Lower lobe of right lung (tissue), 2 donors: ENCODE measurements around the gene MAN1A2. TPM values are rescaled to one million over a fixed set of nuclear protein-coding genes. Genes with fewer than 3 reads are reported as not detected.

ENCODE experiments used
- ATAC-seq, 2 donors: fragments of 200-7000 bp; cut with Tn5 transposase; one replicate each; pipeline ENCODE4 v1.9.1; 2020 to 2022; ENCODE audit warnings: mild to moderate bottlenecking in 2 of 2, moderate library complexity in 2 of 2
- DNase-seq: peaks from one replicate; pipeline ENCODE4 v3.0.0-alpha.2; 2020
- H3K27ac ChIP-seq: fragments of 200-600 bp; one replicate; pipeline ENCODE4 v1.8.0; 2022
- H3K27me3 ChIP-seq: fragments of 200-600 bp; one replicate; pipeline ENCODE4 v1.8.0; 2022; ENCODE audit warnings: low read depth
- H3K36me3 ChIP-seq: fragments of 200-600 bp; one replicate; pipeline ENCODE4 v1.8.0; 2022; ENCODE audit warnings: mild to moderate bottlenecking
- H3K4me1 ChIP-seq: fragments of 200-600 bp; one replicate; pipeline ENCODE4 v1.8.0; 2022
- H3K4me3 ChIP-seq: fragments of 200-600 bp; one replicate; pipeline ENCODE4 v1.8.0; 2022; ENCODE audit warnings: mild to moderate bottlenecking
- H3K9me3 ChIP-seq: fragments of 200-600 bp; one replicate; pipeline ENCODE4 v1.8.0; 2022
- CTCF ChIP-seq: fragments of 200-600 bp; IDR thresholded peaks from one replicate; pipeline ENCODE4 v1.8.0; 2022; ENCODE audit warnings: antibody characterized with exemption, mild to moderate bottlenecking
- intact Hi-C: fragments of 100-400 bp; cut with DNase I; formaldehyde crosslinking; loops from one replicate; pipeline ENCODE4 v1.11.0; 2022
- total RNA-seq: library from RNA; stranded (reverse); fragmentation: NEBNext Ultra II Directional; extraction: Animal tissue kit (Norgen Biotek cat#: 25700); gene quantifications from one replicate; pipeline ENCODE4 v1.2.1, GENCODE V29; 2021
- donor health status: DM: no; HTN: yes; CAD: no; lungs with severe emphysema.

The MAN1A2 gene
- total RNA-seq, 1 donor from 2014 or later = 39.6 TPM

- Histone ChIP-seq H3K9me3 (no peaks in the 10 kb centered on the region), H3K27me3 (no peaks in the 10 kb centered on the region), H3K27ac (no peak overlapping the region), H3K4me1 (peaks cover 22% of the 10 kb centered on the region), H3K4me3 (no peak overlapping the region), H3K36me3 (no peaks in the 10 kb centered on the region)
- intact Hi-C loops = no loop called here
- TF ChIP-seq CTCF = no peak
- DNase-seq = no peak
- ATAC-seq = no peak
Measured at GRCh38 chr1:117561071-117561470, 193.8 kb downstream of the MAN1A2 start.

GRCh38 chr1:117561551-117561950 lies 194.3 kb downstream of the MAN1A2 start:
- intact Hi-C loops = no loop called here
- no peak overlapping the region for H3K27ac ChIP-seq
- TF ChIP-seq CTCF = no peak
- DNase-seq (no peak), ATAC-seq (no peak)
- no peaks in the 10 kb centered on the region for H3K36me3 ChIP-seq
- peaks cover 22% of the 10 kb centered on the region for H3K4me1 ChIP-seq
- no peaks in the 10 kb centered on the region for H3K27me3 ChIP-seq
- H3K9me3 ChIP-seq = no peaks in the 10 kb centered on the region
- no peak overlapping the region for H3K4me3 ChIP-seq

GRCh38 chr1:117562581-117563491 lies 195.6 kb downstream of the MAN1A2 start:
- peak; percentile 91 to 92 for ATAC-seq

GRCh38 chr1:117563492-117563875 lies 196.2 kb downstream of the MAN1A2 start:
- Histone ChIP-seq H3K4me1 (peaks cover 22% of the 10 kb centered on the region), H3K27me3 (no peaks in the 10 kb centered on the region), H3K36me3 (no peaks in the 10 kb centered on the region), H3K9me3 (no peaks in the 10 kb centered on the region), H3K4me3 (no peak overlapping the region), H3K27ac (peak overlapping the region; percentile 56)
- DNase-seq (no peak), ATAC-seq (no peak)
- intact Hi-C loops = no loop called here
- no peak for TF ChIP-seq CTCF

More at GRCh38 chr1:117562581-117563491, 195.6 kb downstream of the MAN1A2 start:
- intact Hi-C loops = no loop called here
- no peak for TF ChIP-seq CTCF
- H3K27me3 ChIP-seq = no peaks in the 10 kb centered on the region
- H3K9me3 ChIP-seq = no peaks in the 10 kb centered on the region
- H3K27ac ChIP-seq = peak overlapping the region; percentile 56
- H3K36me3 ChIP-seq = no peaks in the 10 kb centered on the region
- DNase-seq = peak; percentile 69
- H3K4me3 ChIP-seq = no peak overlapping the region
- peaks cover 22% of the 10 kb centered on the region for H3K4me1 ChIP-seq

- H3K27ac ChIP-seq = no peak overlapping the region
- H3K36me3 ChIP-seq = no peaks in the 10 kb centered on the region
- H3K4me3 ChIP-seq = no peak overlapping the region
- DNase-seq (no peak), ATAC-seq (no peak)
- TF ChIP-seq CTCF = no peak
- intact Hi-C loops = no loop called here
- H3K4me1 ChIP-seq = peaks cover 22% of the 10 kb centered on the region
- no peaks in the 10 kb centered on the region for H3K9me3 ChIP-seq
- no peaks in the 10 kb centered on the region for H3K27me3 ChIP-seq
Measured at GRCh38 chr1:117564227-117565075, 197.2 kb downstream of the MAN1A2 start.
